Retinal pigment epithelial cell (primary cell): ENCODE data around the gene TMEFF1.

Source experiments
- DNase-seq: peaks from one replicate; pipeline ENCODE4 v3.0.0-alpha.2; 2010; ENCODE audit warnings: low read depth
- H3K4me3 ChIP-seq: 2 replicates; pipeline ENCODE4 v1.5.1; 2011; ENCODE audit warnings: mild to moderate bottlenecking, low read length, control low read depth, moderate library complexity
- CTCF ChIP-seq: conservative IDR thresholded peaks from 2 replicates; pipeline ENCODE4 v1.5.1; 2011; ENCODE audit warnings: low read depth, low read length, control low read depth, inconsistent platforms

The TMEFF1 gene

GRCh38 chr9:100472788-100473275 is at the start of gene TMEFF1:
TSS of gene TMEFF1 (plus strand) at chr9:100473149. CDS start at chr9:100473545, 396 bp downstream.
- peak; percentile 21 for TF ChIP-seq CTCF
- peak within 1 kb of the TSS; percentile 63 for H3K4me3 ChIP-seq
- DNase-seq = no peak

DNA sequence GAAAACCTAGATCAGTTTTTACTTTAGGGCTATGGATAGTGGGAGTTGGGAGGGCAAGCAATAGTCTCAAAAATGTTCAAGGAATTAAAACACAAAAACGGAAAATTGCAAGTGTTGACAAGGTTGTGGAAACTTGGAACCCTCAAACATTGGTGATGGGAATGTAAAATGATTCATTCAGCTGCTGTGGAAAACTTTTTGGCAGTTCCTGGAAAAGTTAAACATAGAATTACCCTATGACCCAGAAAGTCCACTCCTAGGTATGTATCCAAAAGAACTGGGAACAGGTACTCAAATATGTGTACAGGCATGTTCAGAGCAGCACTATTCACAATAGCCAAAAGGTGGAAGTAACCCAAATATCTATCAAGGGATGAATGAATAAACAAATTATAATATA is 47.2 kb upstream of the TMEFF1 start:
- TF ChIP-seq CTCF = no peak
- no peak for DNase-seq
- H3K4me3 ChIP-seq = no peak overlapping the region

DNA sequence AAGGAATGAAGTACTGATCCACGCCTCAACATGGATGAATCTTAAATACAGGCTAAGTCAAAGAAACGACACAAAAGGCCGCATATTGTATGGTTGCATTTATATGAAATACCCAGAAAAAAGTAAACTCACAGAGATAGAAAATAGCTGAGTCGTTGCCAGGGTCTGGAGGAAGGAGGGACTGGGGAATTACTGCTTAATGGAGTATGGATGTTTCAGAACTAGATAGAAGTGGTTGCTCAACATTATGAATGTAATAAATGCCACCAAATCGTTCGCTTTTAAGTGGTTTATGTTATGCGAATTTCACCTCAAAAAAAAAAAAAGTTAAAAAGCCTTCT is 46.8 kb upstream of the TMEFF1 start:
- TF ChIP-seq CTCF = no peak
- DNase-seq = no peak
- H3K4me3 ChIP-seq = peak overlapping the region; percentile 81

DNA sequence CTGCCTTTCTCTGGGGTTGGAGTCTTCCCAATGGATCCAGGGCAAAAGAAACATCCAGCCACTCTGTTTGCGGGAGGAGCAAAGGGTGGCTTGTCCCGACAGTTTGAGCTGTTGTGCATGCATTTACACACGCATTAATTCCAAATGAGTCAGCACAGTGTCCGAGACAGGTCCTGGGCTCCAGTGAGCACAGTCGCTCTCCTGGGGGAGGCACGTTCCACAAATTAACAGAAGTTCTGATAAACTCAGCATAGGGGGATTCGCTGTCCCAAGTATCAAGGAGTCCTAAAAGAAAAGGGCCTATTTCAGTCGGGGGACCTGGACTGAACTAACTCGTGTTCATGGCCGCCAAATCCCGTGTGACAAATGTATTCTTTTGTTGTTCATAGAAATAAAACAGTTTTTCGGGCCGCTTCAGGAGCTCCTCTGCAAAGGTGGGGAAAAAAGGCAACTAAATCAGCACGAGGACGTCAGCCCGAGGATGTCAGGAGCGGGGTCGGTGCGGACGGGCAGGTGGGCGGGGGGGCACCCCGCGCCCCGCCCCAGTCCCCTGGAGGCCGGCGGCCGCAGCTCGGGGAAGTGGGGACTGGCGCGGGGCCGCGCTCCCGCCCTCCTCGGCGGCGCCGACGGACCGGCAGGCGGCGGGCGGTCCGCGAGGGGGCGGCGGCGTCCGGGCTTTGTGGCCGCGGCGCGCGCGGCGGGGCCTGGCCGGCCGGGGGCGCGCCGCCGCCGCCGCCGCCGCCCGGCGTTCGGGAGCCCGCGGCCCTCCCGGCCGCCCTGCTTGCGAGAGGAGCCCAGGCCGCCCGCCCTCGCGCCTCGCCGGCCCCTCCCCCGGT is 46.2 kb upstream of the TMEFF1 start, which contains the start of gene MSANTD3:
Gene MSANTD3 (plus strand): TSS at position 614 of the 836 bp plus-strand sequence. CDS start 14,796 bp downstream, outside the sequence.
- DNase-seq = no peak
- TF ChIP-seq CTCF = no peak
- peak within 1 kb of the TSS; percentile 81 for H3K4me3 ChIP-seq

GRCh38 chr9:100427366-100428263 is 45.3 kb upstream of the TMEFF1 start:
- H3K4me3 ChIP-seq = peak overlapping the region; percentile 80
- no peak for DNase-seq
- TF ChIP-seq CTCF = no peak

DNA sequence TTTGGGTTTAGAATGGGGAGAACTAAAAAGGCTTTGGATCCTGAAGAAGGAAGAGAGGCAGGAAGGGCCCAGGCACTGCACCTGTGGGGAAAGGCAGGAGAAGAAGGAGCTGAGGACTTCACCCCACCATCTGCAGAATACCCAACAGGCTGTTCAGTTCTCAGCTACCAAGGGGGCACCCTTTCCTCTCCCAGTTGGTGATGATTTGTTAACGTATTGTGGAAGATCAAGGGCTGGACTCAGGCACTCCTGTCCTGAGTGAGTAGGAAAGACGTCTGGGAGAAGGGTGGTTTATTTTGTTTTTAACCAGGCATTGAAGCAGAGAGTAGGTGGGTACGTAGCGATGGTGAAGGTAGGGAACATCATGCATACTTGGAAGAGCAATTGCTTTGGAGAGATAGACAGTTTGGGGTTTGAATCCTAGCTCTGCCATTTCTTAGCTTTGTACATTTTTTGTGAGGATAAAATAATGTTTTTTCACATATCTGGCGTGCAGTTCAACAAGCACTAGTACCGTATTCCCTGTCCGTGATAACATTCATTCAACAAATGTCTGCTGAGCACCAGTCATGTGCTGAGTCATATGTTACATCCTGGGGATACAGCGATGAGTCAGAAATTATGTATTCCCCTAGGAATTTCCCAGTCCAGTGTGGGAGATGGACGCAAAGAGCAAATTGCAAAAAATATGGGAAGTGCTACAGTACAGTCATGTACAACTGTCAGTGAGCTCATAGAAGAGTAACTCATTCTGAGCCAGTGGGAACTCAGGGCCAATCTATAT is 43.9 kb upstream of the TMEFF1 start:
- peak overlapping the region; percentile 80 for H3K4me3 ChIP-seq
- no peak for TF ChIP-seq CTCF
- DNase-seq = peak; percentile 96
